Non-pigmented ciliary epithelial cell (primary cell): Measurements from ENCODE around the gene HIP1R.
"Not testable (repeated sequence)": the region's sequence is repeated elsewhere in the genome, so short reads cannot be mapped to it uniquely, and the experiment has no call there.

Source experiments
- DNase-seq: peaks from one replicate; pipeline ENCODE4 v3.0.0-alpha.2; 2010; ENCODE audit warnings: low read depth

The HIP1R gene

GRCh38 chr12:122834921-122835749 lies at the start of gene HIP1R:
Gene HIP1R, plus strand, starts transcription at chr12:122835457. Its CDS starts 94 bp downstream, at chr12:122835551.
- DNase-seq = no peak

GRCh38 chr12:122785503-122785902 lies 49.8 kb upstream of the HIP1R start:
- DNase-seq = no peak

DNA sequence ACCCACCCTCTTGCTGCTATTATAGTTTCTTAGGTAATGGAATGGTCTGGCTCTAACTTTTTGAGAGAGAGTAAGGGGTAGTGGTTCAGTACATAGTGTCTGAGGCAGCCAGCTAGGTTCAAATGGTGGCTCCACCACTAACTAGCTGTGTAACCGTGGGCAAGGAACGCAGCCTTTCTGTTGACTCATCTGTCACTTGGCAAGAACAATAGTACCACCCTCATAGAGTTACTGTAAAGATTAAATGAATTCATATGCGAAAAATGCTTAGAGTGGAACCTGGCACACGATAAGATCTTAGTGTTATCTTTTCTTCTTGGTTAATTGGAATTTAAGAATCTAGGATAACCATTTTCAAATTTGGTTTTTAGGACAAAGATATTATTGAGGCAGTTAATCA lies 46.9 kb upstream of the HIP1R start:
- no peak for DNase-seq

GRCh38 chr12:122789637-122790036 lies 45.6 kb upstream of the HIP1R start:
- no peak for DNase-seq

DNA sequence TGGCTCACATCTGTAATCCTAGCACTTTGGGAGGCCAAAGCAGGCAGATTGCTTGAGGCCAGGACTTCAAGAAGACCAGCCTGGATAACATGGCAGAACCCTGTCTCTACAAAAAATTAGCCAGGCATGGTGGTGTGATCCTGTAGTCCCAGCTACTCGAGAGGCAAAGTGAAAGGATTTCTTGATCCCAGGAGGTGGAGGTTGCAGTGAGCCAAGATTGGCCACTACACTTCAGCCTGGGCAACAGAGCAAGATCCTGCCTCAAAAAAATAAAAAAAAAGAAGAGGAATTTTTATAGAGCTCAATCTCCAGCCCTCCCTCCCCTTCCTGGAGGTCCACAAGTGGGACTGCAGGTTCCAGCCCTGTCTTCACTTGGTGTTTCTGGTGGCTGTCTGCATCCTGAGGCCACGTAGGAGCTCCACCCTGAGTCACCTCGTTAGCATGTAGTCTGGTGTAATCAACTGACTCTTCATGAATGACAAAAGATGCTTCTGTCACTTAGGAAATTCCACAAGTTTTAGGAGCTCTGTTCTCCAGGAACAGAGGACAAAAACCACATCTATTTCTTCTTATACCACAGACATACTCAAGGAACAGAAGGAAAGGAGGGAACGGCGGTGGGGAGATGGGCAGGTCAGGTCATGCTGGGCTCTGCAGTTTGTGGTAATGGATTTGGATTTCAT lies 44.7 kb upstream of the HIP1R start:
- no peak for DNase-seq

DNA sequence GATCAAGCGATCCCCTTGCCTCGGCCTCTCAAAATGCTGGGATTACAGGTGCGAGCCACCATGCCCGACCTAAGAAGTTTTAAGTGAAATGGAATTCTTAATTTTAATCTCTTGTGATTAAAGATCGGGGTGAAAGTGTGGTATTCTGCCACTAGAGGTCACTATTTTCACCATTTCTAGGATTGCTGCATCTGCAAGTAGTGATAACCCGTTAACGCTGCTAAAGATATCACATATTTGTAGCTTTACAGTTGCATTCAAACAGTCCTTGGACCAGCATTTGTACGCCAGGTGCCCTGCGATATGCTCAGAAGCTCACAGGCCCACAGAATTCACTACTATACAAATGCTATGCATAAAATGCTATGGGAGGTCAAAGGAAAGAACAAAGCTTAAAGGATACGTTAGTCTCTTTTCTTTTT lies 41.6 kb upstream of the HIP1R start:
- DNase-seq = no peak

DNA sequence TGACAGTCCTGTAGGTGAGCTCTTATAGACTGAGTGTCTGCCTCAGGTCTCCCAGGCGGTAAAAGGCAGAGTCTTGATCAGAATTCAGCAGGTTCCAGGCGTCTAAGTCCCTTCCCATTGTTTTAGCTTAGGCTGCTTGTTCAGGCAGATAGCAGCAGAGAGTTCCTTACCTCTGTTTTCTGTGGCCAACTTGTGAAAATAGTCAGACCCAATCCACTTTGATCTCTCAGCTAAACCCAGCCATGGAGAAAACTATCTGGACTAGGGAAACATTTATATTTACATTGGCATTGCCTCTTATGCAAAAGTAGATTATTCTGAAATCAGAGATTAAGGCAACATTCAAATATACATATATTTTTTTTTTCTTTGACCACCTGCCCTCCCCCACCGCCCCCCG lies 39.5 kb upstream of the HIP1R start:
- DNase-seq = no peak

GRCh38 chr12:122799641-122800243 lies 35.5 kb upstream of the HIP1R start:
- no peak for DNase-seq

DNA sequence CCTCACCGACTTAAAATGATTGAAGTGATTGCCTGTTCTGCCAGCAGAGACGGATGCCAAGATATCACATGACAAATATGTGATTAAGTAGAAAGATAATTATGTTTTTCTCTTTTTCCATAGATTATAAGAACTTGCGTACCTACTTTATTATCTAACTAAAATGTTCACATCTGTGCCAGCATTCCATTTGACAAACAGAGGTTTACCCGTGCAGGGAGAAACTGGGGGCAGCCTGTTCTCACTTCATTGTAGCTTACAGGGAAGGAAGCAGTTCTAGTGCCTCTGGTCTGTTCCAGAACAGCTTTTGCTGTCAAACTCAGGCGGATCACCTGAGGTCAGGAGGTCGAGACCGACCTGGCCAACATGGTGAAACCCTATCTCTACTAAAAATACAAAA lies 31.3 kb upstream of the HIP1R start:
- no peak for DNase-seq

GRCh38 chr12:122804957-122805356 lies 30.3 kb upstream of the HIP1R start:
- not testable (repeated sequence) for DNase-seq

GRCh38 chr12:122807651-122808050 lies 27.6 kb upstream of the HIP1R start:
- no peak for DNase-seq

- DNase-seq = no peak
These were observed 23.5 kb upstream of the HIP1R start for GRCh38 chr12:122811777-122812176.

DNA sequence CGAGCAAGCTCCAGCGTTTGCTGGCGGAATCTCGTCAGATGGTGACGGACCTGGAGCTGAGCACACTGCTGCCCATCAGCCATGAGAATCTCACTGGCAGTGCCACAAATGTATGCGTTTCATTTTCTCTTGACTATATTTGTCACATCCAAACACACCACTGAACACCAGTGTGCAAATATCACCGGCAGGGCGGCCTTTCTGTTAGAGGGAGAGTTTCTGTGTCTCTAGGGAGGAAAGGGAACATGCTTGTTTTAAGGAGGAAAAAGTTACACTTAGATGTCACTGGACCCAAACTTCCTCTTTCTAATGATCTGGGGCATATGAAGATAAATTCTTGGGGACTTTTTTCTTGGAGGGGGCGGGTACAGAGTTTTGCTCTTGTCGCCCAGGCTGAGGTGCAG lies 21.9 kb upstream of the HIP1R start:
- no peak for DNase-seq

- no peak for DNase-seq
These were observed 16.0 kb upstream of the HIP1R start for GRCh38 chr12:122819209-122819785.

DNA sequence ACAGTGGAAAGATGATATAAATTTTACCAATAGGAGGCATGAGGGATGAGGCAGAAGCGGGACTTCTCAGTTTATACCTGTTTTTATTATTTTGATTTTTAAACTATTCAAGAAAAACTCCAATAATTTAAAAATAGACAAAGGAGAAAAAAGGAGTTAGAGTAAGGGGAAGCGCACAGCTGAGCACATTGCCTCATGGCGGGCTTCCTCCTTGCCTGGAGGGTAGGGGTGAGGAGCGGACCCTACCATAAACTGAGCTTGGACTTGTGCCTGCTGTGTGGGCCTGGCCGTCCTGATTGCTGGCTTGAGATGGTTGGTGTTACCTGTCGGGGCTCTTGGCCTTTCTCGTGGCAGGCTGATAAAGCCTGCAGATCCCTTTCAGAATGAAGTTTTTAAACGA lies 15.1 kb upstream of the HIP1R start:
- no peak for DNase-seq

- no peak for DNase-seq
These were observed 14.4 kb upstream of the HIP1R start for GRCh38 chr12:122820838-122821271.

DNA sequence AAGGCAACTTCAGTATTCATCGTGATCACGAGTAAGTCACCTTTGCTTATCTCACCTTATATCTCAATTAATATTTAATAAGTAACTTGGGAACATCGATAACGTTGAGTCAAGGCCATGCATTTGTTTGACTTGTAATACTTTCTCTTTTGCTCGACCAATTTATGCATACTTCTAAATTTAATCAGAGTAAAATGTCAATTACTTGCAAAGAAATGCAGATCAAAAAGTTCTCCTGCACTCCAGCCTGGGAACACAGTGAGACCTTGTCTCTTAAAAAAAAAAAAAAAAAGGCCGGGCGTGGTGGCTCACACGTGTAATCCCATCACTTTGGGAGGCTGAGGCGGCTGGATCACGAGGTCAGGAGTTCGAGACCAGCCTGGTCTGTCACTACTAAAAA lies 11.8 kb upstream of the HIP1R start:
- no peak for DNase-seq

GRCh38 chr12:122825773-122826724 lies 9.2 kb upstream of the HIP1R start:
- no peak for DNase-seq

DNA sequence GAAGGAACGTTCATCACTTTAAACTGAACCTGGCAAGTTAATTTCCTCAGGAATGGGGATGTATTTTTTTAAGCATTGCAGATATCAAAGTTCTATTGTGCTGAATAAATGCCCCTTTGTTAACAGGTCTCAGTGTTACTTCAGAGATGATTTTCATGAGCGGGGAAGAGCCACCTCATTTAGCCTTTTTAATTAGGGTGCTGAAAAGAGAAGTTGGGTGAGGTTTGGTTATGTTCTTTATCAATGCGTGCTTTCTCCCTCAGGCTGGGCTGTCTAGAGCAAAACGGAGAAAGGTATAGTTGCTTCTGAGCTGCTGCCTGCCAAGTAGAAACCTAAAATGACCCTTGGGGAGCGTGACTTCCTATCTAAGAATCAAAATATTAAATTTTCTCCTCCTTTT lies 8.0 kb upstream of the HIP1R start:
- DNase-seq = no peak

- no peak for DNase-seq
These were observed 4.6 kb upstream of the HIP1R start for GRCh38 chr12:122830517-122831214.
